NCI-H1694 treated with DMSO at 0.1 percent for 48 hours (cell line): ENCODE results near the gene ALOX12.
A peak's percentile ranks its signal among the peaks of the same experiment; 100 is the strongest.
"Not testable (repeated sequence)": the region's sequence is repeated elsewhere in the genome, so short reads cannot be mapped to it uniquely, and the experiment has no call there.

ENCODE experiments used
- DNase-seq: peaks from one replicate; lab custom pipeline; 2025; lab: John Stamatoyannopoulos, UW

The ALOX12 gene

GRCh38 chr17:7045492-7046126 lies 49.8 kb downstream of the ALOX12 start:
- DNase-seq = peak; percentile 58

DNA sequence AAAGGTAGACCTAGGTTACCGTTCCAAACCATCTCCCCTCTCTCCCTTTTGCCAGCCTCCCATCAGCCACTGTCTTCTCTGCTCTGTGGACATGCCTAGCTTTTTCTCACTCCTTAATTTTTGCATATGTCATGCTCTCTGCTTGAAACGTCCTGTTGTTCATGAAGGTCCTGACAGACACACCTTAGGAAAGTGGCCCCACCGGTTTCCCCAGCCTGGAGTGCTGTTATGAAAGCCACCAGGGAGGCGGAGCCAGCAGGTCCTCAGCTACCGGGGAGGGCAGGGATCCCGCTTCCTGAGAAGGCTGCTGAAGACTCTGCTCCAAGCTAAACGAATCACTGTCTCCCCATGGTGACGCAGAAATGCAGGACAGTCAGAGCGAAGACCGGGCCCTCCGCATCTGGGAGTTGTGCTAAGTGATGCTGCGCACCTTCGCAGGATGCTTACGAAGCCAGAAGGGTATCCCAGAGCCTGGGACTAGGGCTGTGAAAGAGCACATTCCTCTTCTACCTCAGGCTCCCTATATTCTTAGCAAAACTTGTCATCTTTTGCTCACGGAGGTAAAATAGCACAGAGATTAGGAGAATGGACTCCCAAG lies 50.4 kb downstream of the ALOX12 start:
- DNase-seq = no peak

DNA sequence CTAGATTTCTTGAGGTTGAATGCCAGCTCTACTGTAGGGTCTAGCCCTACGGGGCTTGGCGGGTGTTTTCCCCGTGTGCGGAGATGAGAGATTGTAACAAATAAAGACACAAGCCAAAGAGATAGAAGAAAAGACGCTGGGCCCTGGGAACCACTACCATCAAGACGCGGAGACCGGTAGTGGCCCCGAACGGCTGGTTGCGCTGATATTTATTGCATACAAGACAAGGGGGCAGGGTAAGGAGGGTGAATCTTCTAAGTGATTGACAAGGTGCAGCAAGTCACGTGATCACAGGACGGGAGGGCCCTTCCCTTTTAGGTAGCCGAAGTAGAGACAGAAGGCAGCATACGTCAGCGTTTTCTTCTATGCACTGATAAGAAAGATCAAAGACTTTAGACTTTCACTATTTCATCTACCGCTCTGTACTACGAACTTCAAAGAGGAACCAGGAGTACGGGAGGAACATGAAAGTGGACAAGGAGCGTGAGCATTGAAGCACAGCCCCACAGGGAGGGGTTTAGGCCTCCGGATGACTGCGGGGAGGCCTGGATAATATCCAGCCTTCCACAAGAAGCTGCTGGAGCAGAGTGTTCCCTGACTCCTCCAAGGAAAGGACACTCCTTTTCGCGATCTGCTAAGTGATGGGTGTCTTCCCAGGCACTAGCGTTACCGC lies 51.0 kb downstream of the ALOX12 start:
- not testable (repeated sequence) for DNase-seq

GRCh38 chr17:7047566-7047965 lies 51.7 kb downstream of the ALOX12 start:
- DNase-seq = no peak

DNA sequence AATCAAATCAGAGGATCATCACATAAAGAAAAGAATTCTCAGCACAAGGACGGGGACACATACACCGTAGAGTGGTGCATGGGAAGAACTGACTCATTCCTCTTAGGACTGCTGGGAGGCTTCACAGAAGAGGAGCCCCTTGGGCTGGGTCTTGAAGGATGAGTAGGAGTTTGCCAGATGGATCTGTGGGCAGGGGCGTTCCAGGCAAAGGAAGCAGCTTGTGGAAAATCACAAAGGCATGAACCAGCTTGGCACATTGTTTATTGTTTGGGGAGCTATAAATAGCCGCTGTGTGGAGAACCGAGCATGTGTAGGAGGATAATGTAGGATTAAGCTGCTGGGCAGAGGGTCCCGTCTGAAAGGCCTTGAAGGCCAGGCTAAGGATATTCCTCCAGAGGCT lies 53.1 kb downstream of the ALOX12 start:
- DNase-seq = no peak

DNA sequence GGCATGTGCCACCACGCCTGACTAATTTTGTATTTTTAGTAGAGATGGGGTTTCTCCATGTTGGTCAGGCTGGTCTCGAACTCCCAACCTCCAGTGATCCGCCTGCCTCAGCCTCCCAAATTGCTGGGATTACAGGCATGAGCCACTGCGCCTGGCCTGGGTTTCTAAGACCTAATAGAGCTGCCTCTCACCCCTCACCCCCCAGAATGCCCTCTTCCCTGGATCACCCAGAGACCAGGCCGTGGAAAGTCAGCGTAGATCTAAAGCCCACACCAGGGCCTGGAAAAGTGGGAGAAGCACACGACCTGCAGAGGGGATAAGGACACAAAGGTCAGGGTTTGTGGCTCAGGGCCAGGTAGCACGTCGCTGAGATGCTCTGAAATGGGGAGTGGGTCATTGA lies 54.7 kb downstream of the ALOX12 start:
- DNase-seq = not testable (repeated sequence)

DNA sequence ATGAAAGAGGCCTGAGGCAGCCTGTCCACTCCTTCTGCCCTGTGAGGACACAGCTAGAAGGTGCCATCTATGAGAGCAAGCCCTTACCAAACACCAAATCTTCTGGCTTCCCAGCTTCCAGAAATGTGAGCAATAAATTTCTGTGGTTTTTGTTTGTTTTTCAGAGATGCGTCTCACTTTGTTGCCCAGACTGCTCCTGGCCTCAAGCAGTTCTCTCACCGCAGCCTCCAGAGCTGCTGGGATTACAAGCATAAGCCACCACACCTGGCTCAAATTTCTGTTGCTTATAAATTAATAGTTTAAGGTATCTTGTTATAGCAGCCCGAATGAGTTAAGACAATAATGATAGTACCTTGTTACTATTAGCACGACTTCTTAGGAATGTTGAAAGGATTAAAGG lies 60.5 kb downstream of the ALOX12 start:
- no peak for DNase-seq

- no peak for DNase-seq
Observed at GRCh38 chr17:7058831-7059447, 63.1 kb downstream of the ALOX12 start.
